CD4-positive, CD25-positive, alpha-beta regulatory T cell (primary cell): Measurements from ENCODE around the gene DNA2. TPM values are rescaled to one million over a fixed set of nuclear protein-coding genes. Genes with fewer than 3 reads are reported as not detected.

Experiments
- ATAC-seq, 2 donors: fragments of 150-1000 bp; cut with Tn5 transposase; one replicate each; pipeline ENCODE4 v1.10.0; 2021; ENCODE audit warnings: low read depth in 2 of 2, moderate number of reproducible peaks in 2 of 2, moderate library complexity in 1 of 2
- DNase-seq, 3 donors: peaks; one replicate each; pipeline versions ENCODE4 v3.0.0 to v3.0.0-alpha.2; 2012 to 2022; ENCODE audit warnings: mixed read lengths in 1 of 3
- H3K27ac ChIP-seq: one replicate; pipeline ENCODE4 v1.7.0; 2013; ENCODE audit warnings: mild to moderate bottlenecking, low read length; ENCODE audit not compliant: insufficient read depth, poor library complexity, severe bottlenecking
- H3K27me3 ChIP-seq: one replicate; pipeline ENCODE4 v1.7.0; 2013; ENCODE audit warnings: low read length; ENCODE audit not compliant: control insufficient read depth, insufficient read depth
- H3K36me3 ChIP-seq: one replicate; pipeline ENCODE4 v1.7.0; 2013; ENCODE audit warnings: mild to moderate bottlenecking, low read length, moderate library complexity; ENCODE audit not compliant: control insufficient read depth, insufficient read depth
- H3K4me1 ChIP-seq: 2 replicates; pipeline ENCODE4 v1.7.0; 2013; ENCODE audit warnings: mild to moderate bottlenecking, low read length; ENCODE audit not compliant: insufficient read depth, control insufficient read depth, poor library complexity, severe bottlenecking
- H3K4me3 ChIP-seq: one replicate; pipeline ENCODE4 v1.7.0; 2013; ENCODE audit warnings: low read depth, mild to moderate bottlenecking, low read length, moderate library complexity
- H3K9me3 ChIP-seq, 2 experiments: 1 replicate in 1 of 2; 2 replicates in 1 of 2; pipeline ENCODE4 v1.7.0; 2013; ENCODE audit warnings: low read length in 2 of 2, mild to moderate bottlenecking in 1 of 2, moderate library complexity in 1 of 2; ENCODE audit not compliant: control insufficient read depth in 2 of 2
- H3K27ac Mint-ChIP-seq, 3 donors: one replicate each; pipeline ENCODE4 v1.8.0; 2020 to 2022; ENCODE audit warnings: mild to moderate bottlenecking in 3 of 3, mixed read lengths in 3 of 3, moderate library complexity in 2 of 3
- H3K27me3 Mint-ChIP-seq: one replicate; pipeline ENCODE4 v1.8.0; 2022; ENCODE audit warnings: mild to moderate bottlenecking, mixed read lengths
- H3K36me3 Mint-ChIP-seq: one replicate; pipeline ENCODE4 v1.8.0; 2020; ENCODE audit warnings: mixed read lengths
- H3K4me1 Mint-ChIP-seq, 4 donors: one replicate each; pipeline ENCODE4 v1.8.0; 2020 to 2022; ENCODE audit warnings: mixed read lengths in 4 of 4, mild to moderate bottlenecking in 1 of 4
- H3K4me3 Mint-ChIP-seq, 4 donors: one replicate each; pipeline ENCODE4 v1.8.0; 2020 to 2022; ENCODE audit warnings: mild to moderate bottlenecking in 4 of 4, mixed read lengths in 4 of 4, moderate library complexity in 3 of 4
- H3K9me3 Mint-ChIP-seq, 7 donors: one replicate each; pipeline ENCODE4 v1.8.0; 2020 to 2022; ENCODE audit warnings: mixed read lengths in 7 of 7, mild to moderate bottlenecking in 3 of 7, moderate library complexity in 2 of 7
- polyA plus RNA-seq, 4 donors: library from polyadenylated mRNA; unstranded; fragments of 300-500 nt; fragmentation: Illumina TruSeq; gene quantifications; one replicate each; pipeline ENCODE4 v1.2.3, GENCODE V29; 2021
- total RNA-seq: library from RNA; stranded (reverse); gene quantifications from one replicate; pipeline ENCODE4 v1.2.3, GENCODE V29; 2022

DNA2 gene
- total and polyA plus RNA-seq, 5 donors from 2014 or later = 0.27 to 6.9 (median 0.85) TPM

DNA sequence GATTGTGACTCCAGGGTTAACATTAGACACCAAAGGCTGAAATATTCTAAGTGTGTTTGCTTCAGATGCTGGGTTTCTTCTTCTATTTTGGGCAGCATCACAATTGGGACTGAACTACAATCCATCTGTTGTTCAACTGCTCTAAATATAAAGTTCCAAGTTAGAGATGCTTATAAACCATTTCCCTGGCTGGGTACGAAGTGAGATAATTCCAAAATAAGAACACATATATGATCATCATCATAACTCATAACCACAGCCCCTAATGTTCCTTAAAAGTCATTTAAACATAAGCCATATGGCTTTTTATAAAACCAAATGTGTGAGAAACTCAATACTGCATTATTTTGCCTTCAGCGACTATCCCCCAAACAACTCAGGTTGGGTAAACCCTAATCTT, 28.8 kb downstream of the DNA2 start:
- DNase-seq = no peak
- Histone ChIP-seq H3K9me3 (no peaks in the 10 kb centered on the region), H3K4me3 (no peak overlapping the region), H3K4me1 (no peaks in the 10 kb centered on the region), H3K27ac (no peak overlapping the region), H3K27me3 (no peaks in the 10 kb centered on the region), H3K36me3 (no peaks in the 10 kb centered on the region)
- H3K4me3 Mint-ChIP-seq = no peak overlapping the region
- H3K27me3 Mint-ChIP-seq = no peaks in the 10 kb centered on the region
- H3K9me3 Mint-ChIP-seq = no peaks in the 10 kb centered on the region
- H3K36me3 Mint-ChIP-seq = peaks cover 7% of the 10 kb centered on the region
- H3K4me1 Mint-ChIP-seq = no peaks in the 10 kb centered on the region
- no peak for ATAC-seq
- H3K27ac Mint-ChIP-seq = no peak overlapping the region

DNA sequence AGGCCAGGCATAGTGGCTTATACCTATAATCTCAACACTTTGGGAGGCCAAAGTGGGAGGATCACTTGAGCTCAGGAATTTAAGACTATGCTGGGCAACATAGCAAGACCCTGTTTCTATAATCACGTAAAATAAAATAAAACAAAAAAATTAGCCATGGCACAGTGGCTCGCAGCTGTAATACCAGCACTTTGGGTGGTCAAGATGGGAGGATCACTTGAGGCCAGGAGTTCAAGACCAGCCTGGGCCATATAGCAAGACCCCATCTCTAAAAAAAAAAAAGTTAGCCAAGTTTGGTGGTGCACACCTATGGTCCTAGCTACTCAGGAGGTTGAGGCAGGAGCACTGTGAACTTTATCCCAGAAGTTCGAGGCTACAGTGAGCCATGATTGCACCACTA, 30.9 kb downstream of the DNA2 start:
- ATAC-seq (no peak), DNase-seq (no peak)
- no peaks in the 10 kb centered on the region for H3K4me1 ChIP-seq
- no peaks in the 10 kb centered on the region for H3K27me3 Mint-ChIP-seq
- no peaks in the 10 kb centered on the region for H3K36me3 ChIP-seq
- no peaks in the 10 kb centered on the region for H3K27me3 ChIP-seq
- H3K4me3 ChIP-seq = no peak overlapping the region
- no peaks in the 10 kb centered on the region for H3K9me3 ChIP-seq
- no peak overlapping the region for H3K27ac ChIP-seq
- no peaks in the 10 kb centered on the region for H3K9me3 Mint-ChIP-seq
- no peak overlapping the region for H3K4me3 Mint-ChIP-seq
- H3K36me3 Mint-ChIP-seq = peaks cover 5% of the 10 kb centered on the region
- no peaks in the 10 kb centered on the region for H3K4me1 Mint-ChIP-seq
- H3K27ac Mint-ChIP-seq = no peak overlapping the region

DNA sequence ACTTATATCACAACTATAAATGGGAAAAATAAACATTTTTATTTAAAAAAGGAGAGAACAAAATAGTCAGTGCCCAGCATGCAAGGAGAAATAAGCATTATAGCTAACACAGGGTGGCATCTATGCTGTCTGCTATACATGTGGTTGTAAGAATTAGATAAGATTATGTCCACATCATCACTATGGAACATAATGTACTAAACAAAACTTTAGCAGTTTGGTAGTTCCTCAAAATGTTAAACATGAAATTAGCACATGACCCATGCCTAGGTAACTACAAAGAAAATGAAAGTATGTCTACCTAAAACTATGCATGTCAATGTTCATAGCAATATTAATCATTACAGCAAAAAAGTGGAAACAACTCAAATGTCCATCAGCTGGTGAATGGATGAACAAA, 36.0 kb downstream of the DNA2 start:
- Histone ChIP-seq H3K27ac (no peak overlapping the region), H3K27me3 (no peaks in the 10 kb centered on the region), H3K9me3 (no peaks in the 10 kb centered on the region), H3K4me1 (no peaks in the 10 kb centered on the region), H3K36me3 (no peaks in the 10 kb centered on the region), H3K4me3 (no peak overlapping the region)
- ATAC-seq (no peak), DNase-seq (no peak)
- Mint-ChIP-seq H3K27me3 (no peaks in the 10 kb centered on the region), H3K4me1 (no peaks in the 10 kb centered on the region), H3K4me3 (no peak overlapping the region), H3K9me3 (no peaks in the 10 kb centered on the region), H3K36me3 (peaks cover 5% of the 10 kb centered on the region), H3K27ac (peak overlapping the region in 1 of 3 donors; percentile 12)

DNA sequence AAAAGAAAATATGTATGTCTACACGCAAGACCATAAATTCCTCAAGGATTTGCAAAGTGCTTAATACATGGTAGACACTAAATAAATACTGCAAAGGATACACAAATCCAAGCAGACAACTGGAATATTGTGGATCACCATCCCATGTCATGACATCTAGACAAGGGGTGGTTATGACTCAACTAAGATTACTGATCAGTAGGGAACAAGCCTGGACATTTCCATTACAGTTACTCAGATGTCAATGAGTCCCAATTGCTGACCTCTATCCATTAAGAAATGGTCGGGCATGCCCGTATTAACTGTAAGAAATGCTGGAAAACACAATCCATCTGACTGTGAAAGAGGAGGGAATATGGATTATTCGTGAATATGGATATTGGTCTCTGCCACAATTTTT, 37.1 kb downstream of the DNA2 start:
- Histone ChIP-seq H3K9me3 (no peaks in the 10 kb centered on the region), H3K36me3 (no peaks in the 10 kb centered on the region), H3K27me3 (no peaks in the 10 kb centered on the region), H3K4me3 (no peak overlapping the region), H3K27ac (no peak overlapping the region), H3K4me1 (no peaks in the 10 kb centered on the region)
- no peaks in the 10 kb centered on the region for H3K4me1 Mint-ChIP-seq
- no peak overlapping the region for H3K4me3 Mint-ChIP-seq
- no peak overlapping the region for H3K27ac Mint-ChIP-seq
- no peaks in the 10 kb centered on the region for H3K9me3 Mint-ChIP-seq
- peaks cover 5% of the 10 kb centered on the region for H3K36me3 Mint-ChIP-seq
- ATAC-seq (no peak), DNase-seq (no peak)
- no peaks in the 10 kb centered on the region for H3K27me3 Mint-ChIP-seq

DNA sequence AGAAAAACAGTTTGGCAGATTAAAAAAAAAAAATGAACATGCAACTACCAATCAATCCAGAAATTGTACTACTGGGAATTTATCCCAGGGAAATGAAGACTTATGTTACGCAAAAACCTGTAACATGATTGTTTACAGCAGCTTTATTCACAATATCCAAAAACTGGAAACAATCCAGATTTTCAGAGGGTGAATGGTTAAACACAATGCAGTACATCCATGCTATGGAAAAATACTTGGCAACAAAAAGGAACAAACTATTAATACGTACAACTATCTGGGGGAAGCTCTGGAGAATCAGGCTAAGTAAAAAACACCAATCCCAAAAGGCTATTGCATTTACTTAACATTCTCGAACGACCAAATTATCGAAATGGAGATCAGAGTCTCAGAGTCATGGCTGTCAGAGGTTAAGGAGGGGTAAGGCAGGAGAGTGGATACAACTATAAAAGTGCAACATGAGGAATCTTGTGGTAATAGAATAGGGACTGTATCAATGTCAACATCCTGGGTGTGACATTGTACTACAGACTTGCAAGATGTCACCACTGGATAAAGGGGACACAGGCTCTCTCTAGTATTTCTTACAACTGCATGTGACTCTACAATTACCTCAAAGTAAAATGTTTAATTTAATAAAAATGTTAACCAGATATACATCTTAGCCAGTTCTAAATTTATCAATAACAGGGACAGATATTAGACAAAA, 43.2 kb downstream of the DNA2 start:
- Mint-ChIP-seq H3K27ac (no peak overlapping the region), H3K36me3 (peaks cover 13% of the 10 kb centered on the region), H3K4me1 (peaks cover 0 to 9% (median 1%) of the 10 kb centered on the region in 4 donors), H3K27me3 (no peaks in the 10 kb centered on the region), H3K9me3 (no peaks in the 10 kb centered on the region), H3K4me3 (peak overlapping the region in 1 of 4 donors; percentile 63)
- no peak for DNase-seq
- ATAC-seq = no peak
- Histone ChIP-seq H3K9me3 (no peaks in the 10 kb centered on the region), H3K27me3 (no peaks in the 10 kb centered on the region), H3K4me1 (no peaks in the 10 kb centered on the region), H3K27ac (no peak overlapping the region), H3K36me3 (no peaks in the 10 kb centered on the region), H3K4me3 (no peak overlapping the region)

DNA sequence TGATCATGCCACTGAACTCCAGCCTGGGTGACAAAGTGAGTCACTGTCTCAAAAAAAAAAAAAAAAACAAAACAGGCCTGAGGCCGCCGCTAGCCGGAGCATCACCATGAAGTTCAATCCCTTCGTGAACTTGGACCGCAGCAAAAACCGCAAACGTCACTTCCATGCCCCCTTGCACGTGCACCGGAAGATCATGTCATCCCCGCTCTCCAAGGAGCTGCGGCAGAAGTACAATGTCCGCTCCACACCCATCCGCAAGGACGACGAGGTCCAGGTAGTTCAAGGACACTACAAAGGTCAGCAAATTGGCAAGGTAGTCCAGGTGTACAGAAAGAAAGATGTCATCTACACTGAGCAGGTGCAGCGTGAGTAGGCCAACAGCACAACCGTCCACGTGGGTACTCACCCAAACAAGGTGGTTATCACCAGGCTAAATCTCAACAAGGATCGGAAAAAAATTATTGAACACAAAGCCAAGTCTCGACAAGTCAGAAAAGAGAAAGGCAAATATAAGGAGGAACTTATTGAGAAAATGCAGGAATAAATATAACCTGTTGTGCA, 47.2 kb downstream of the DNA2 start:
- Mint-ChIP-seq H3K9me3 (no peaks in the 10 kb centered on the region), H3K4me1 (peaks cover 0 to 14% (median 6%) of the 10 kb centered on the region in 4 donors), H3K27me3 (no peaks in the 10 kb centered on the region), H3K27ac (peak overlapping the region in 2 of 3 donors; percentile 75 to 82), H3K4me3 (no peak overlapping the region), H3K36me3 (peaks cover 21% of the 10 kb centered on the region)
- no peaks in the 10 kb centered on the region for H3K9me3 ChIP-seq
- H3K27ac ChIP-seq = no peak overlapping the region
- peaks cover 6% of the 10 kb centered on the region for H3K4me1 ChIP-seq
- ATAC-seq = no peak
- H3K4me3 ChIP-seq = no peak overlapping the region
- DNase-seq = no peak
- no peaks in the 10 kb centered on the region for H3K27me3 ChIP-seq
- H3K36me3 ChIP-seq = no peaks in the 10 kb centered on the region

DNA sequence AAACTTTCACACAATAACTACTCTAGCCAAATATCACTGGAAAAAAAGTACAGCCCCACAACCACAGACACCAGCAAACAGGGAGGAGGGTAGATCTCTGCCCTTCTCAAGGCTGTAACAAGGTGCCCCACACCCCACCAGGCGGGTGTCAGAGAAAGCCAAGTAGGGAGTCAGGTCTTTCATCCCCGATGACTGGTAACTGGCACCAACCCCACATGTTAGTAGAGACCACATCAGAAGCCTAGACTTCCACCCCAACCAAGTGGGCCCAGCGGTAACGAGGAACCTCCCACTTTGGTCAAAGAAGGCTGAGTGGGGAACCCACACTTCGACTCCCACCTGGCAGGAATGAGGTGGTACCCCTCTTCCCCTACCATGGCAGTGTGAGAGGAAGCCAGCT, 48.3 kb downstream of the DNA2 start:
- peak overlapping the region; percentile 14 for H3K27ac ChIP-seq
- H3K4me1 Mint-ChIP-seq = peaks cover 0 to 14% (median 6%) of the 10 kb centered on the region in 4 donors
- H3K36me3 ChIP-seq = no peaks in the 10 kb centered on the region
- H3K4me3 ChIP-seq = no peak overlapping the region
- H3K36me3 Mint-ChIP-seq = peaks cover 17% of the 10 kb centered on the region
- peak; percentile 20 to 44 for ATAC-seq
- H3K9me3 Mint-ChIP-seq = no peaks in the 10 kb centered on the region
- H3K4me3 Mint-ChIP-seq = peak overlapping the region in 1 of 4 donors; percentile 26
- H3K27me3 ChIP-seq = no peaks in the 10 kb centered on the region
- H3K27me3 Mint-ChIP-seq = no peaks in the 10 kb centered on the region
- H3K4me1 ChIP-seq = peaks cover 6% of the 10 kb centered on the region
- peak in 1 of 3 donors; percentile 35 for DNase-seq
- H3K27ac Mint-ChIP-seq = peak overlapping the region; percentile 20 to 75 (median 46)
- H3K9me3 ChIP-seq = no peaks in the 10 kb centered on the region

DNA sequence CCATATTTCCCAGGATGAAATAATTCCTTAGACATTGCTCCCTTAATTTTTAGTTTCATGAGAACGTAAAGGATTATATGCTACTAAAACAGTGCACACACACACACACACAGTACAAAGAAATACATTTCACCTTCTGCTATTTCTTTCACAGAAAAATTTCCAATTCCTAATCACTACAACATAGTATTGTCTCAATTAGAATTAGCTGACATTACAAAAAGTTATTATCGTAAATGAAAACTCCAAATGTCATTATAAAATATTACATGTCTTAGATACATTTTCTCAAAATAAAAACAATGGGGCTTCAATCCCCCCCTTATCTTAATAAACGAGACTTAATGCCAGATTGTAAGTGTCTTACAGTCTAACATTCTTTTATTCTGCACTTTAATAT, 52.4 kb downstream of the DNA2 start:
- ATAC-seq (no peak), DNase-seq (no peak)
- Mint-ChIP-seq H3K4me3 (no peak overlapping the region), H3K36me3 (peaks cover 18% of the 10 kb centered on the region), H3K4me1 (peaks cover 0 to 11% (median 6%) of the 10 kb centered on the region in 4 donors), H3K27me3 (no peaks in the 10 kb centered on the region), H3K9me3 (no peaks in the 10 kb centered on the region), H3K27ac (no peak overlapping the region)
- H3K36me3 ChIP-seq = no peaks in the 10 kb centered on the region
- no peak overlapping the region for H3K4me3 ChIP-seq
- no peak overlapping the region for H3K27ac ChIP-seq
- H3K27me3 ChIP-seq = no peaks in the 10 kb centered on the region
- no peaks in the 10 kb centered on the region for H3K9me3 ChIP-seq
- H3K4me1 ChIP-seq = peaks cover 6% of the 10 kb centered on the region
